ENCODE measurements around the gene C16orf89. TPM values are rescaled to one million over a fixed set of nuclear protein-coding genes. Genes with fewer than 3 reads are reported as not detected.

The C16orf89 gene
- polyA plus RNA-seq, 1 donor (not counting 4 experiments of a cell fraction or from before 2014, with no cell fraction given): not detected

DNA sequence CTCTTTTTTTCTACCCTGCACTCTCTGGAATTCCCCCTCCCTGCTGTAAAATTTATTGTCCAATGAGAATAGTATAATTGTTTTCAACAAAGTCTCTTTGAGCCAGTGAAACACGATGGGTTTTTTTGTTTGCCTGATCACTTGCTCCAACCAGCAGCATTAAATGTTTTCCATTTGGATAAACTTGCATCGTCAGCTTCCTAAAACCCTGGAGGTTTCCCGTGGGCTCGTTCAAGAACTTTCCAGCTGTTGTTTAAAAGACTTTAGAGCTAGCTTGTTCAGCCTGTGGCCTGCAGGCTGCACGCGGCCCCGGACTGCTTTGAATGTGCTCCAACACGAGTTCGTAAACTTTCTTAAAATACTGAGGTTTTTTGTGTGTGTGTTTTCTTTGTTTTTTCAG is 47.0 kb downstream of the C16orf89 start:
- TF ChIP-seq EZH2 (IDR thresholded peaks at IDR 0.05; ENCODE audit: low read length): no peak
- TF ChIP-seq, protein P1, sequence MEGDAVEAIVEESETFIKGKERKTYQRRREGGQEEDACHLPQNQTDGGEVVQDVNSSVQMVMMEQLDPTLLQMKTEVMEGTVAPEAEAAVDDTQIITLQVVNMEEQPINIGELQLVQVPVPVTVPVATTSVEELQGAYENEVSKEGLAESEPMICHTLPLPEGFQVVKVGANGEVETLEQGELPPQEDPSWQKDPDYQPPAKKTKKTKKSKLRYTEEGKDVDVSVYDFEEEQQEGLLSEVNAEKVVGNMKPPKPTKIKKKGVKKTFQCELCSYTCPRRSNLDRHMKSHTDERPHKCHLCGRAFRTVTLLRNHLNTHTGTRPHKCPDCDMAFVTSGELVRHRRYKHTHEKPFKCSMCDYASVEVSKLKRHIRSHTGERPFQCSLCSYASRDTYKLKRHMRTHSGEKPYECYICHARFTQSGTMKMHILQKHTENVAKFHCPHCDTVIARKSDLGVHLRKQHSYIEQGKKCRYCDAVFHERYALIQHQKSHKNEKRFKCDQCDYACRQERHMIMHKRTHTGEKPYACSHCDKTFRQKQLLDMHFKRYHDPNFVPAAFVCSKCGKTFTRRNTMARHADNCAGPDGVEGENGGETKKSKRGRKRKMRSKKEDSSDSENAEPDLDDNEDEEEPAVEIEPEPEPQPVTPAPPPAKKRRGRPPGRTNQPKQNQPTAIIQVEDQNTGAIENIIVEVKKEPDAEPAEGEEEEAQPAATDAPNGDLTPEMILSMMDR (optimal IDR thresholded peaks at IDR 0.05 in 1 of 3, IDR thresholded peaks at IDR 0.05 in 1 of 3, conservative IDR thresholded peaks at IDR 0.05 in 1 of 3; ENCODE audit: extremely low read depth in 1 of 3, insufficient read depth in 2 of 3, low read length in 3 of 3): no peak
- no peak overlapping the region for H3K4me3 ChIP-seq (ENCODE audit: control insufficient read depth in 2 of 3, extremely low read depth in 1 of 3, insufficient read depth in 2 of 3, low read depth in 1 of 3, low read length in 3 of 3)
- no peaks in the 10 kb centered on the region for H3K9me1 ChIP-seq (ENCODE audit: control insufficient read depth, extremely low read depth, insufficient read depth, low read length)
- H4K20me1 ChIP-seq (ENCODE audit: control insufficient read depth, extremely low read depth, insufficient read depth, low read length): no peaks in the 10 kb centered on the region
- peaks cover 5% of the 10 kb centered on the region for H3K27me3 ChIP-seq (ENCODE audit: control insufficient read depth, extremely low read depth, insufficient read depth, low read length)
- no peaks in the 10 kb centered on the region for H3K9me3 ChIP-seq (ENCODE audit: control insufficient read depth, low read depth, low read length)
- H3K36me3 ChIP-seq (ENCODE audit: control insufficient read depth in 2 of 2, extremely low read depth in 1 of 2, insufficient read depth in 2 of 2, low read length in 2 of 2): no peaks in the 10 kb centered on the region
- H3K9ac ChIP-seq (ENCODE audit: control insufficient read depth, extremely low read depth, insufficient read depth, low read length): no peak overlapping the region
- DNase-seq (ENCODE audit: low read depth, low spot score): no peak
- FAIRE-seq: no peak
- H3K27ac ChIP-seq (ENCODE audit: control insufficient read depth, insufficient read depth, low read length): no peak overlapping the region
- no peak overlapping the region for H2AFZ ChIP-seq (ENCODE audit: control insufficient read depth, low read length)
- dilution Hi-C loops (cut with MboI; ENCODE audit: extremely low pct_ligation_motif_present, low sequenced_read_pairs): no loop called here
- no peak overlapping the region for H3K4me2 ChIP-seq (ENCODE audit: control insufficient read depth, extremely low read depth, insufficient read depth, low read depth, low read length)
- H3K4me1 ChIP-seq (ENCODE audit: control insufficient read depth, extremely low read depth, insufficient read depth, low read length): no peaks in the 10 kb centered on the region
- no peaks in the 10 kb centered on the region for H3K79me2 ChIP-seq (ENCODE audit: control insufficient read depth, insufficient read depth, low read length)

DNA sequence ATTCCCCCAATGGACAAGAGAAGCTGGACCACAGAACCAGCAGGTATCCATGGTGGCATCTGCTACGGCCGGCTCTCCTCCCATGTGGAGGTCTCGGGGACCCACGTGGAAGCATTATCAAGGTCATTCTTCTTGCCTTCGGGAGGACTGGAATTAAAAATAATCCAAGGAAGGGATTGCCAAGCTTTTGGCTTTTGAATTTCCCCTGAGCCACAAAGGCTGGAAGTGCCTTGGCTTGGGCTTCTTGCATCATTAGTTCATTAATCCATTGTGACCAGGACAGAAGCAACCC is 48.1 kb downstream of the C16orf89 start:
- Histone ChIP-seq H3K36me3 (ENCODE audit: control insufficient read depth in 2 of 2, extremely low read depth in 1 of 2, insufficient read depth in 2 of 2, low read length in 2 of 2) (no peaks in the 10 kb centered on the region), H3K4me3 (ENCODE audit: control insufficient read depth in 2 of 3, extremely low read depth in 1 of 3, insufficient read depth in 2 of 3, low read depth in 1 of 3, low read length in 3 of 3) (no peak overlapping the region), H3K27me3 (ENCODE audit: control insufficient read depth, extremely low read depth, insufficient read depth, low read length) (peaks cover 5% of the 10 kb centered on the region), H4K20me1 (ENCODE audit: control insufficient read depth, extremely low read depth, insufficient read depth, low read length) (no peaks in the 10 kb centered on the region), H3K4me1 (ENCODE audit: control insufficient read depth, extremely low read depth, insufficient read depth, low read length) (no peaks in the 10 kb centered on the region), H3K9ac (ENCODE audit: control insufficient read depth, extremely low read depth, insufficient read depth, low read length) (no peak overlapping the region), H3K4me2 (ENCODE audit: control insufficient read depth, extremely low read depth, insufficient read depth, low read depth, low read length) (no peak overlapping the region), H3K79me2 (ENCODE audit: control insufficient read depth, insufficient read depth, low read length) (no peaks in the 10 kb centered on the region), H3K9me1 (ENCODE audit: control insufficient read depth, extremely low read depth, insufficient read depth, low read length) (no peaks in the 10 kb centered on the region), H3K9me3 (ENCODE audit: control insufficient read depth, low read depth, low read length) (no peaks in the 10 kb centered on the region), H2AFZ (ENCODE audit: control insufficient read depth, low read length) (no peak overlapping the region), H3K27ac (ENCODE audit: control insufficient read depth, insufficient read depth, low read length) (no peak overlapping the region)
- DNase-seq (ENCODE audit: low read depth, low spot score) (no peak), FAIRE-seq (no peak)
- dilution Hi-C loops (cut with MboI; ENCODE audit: extremely low pct_ligation_motif_present, low sequenced_read_pairs): no loop called here
- TF ChIP-seq EZH2 (IDR thresholded peaks at IDR 0.05; ENCODE audit: low read length): no peak
- TF ChIP-seq, protein P1 (optimal IDR thresholded peaks at IDR 0.05 in 1 of 3, IDR thresholded peaks at IDR 0.05 in 1 of 3, conservative IDR thresholded peaks at IDR 0.05 in 1 of 3; ENCODE audit: extremely low read depth in 1 of 3, insufficient read depth in 2 of 3, low read length in 3 of 3): no peak
